HG03469 (cell line): ENCODE data around the gene CDC25C.
"Not testable (repeated sequence)": the region's sequence is repeated elsewhere in the genome, so short reads cannot be mapped to it uniquely, and the experiment has no call there.

ENCODE experiments used
- ATAC-seq: cut with Tn5 transposase; IDR thresholded peaks from one replicate; pipeline ENCODE4 v1.9.1; 2021; ENCODE audit warnings: mild to moderate bottlenecking, moderate library complexity, moderate number of reproducible peaks; ENCODE audit not compliant: unreplicated experiment

Gene CDC25C

DNA sequence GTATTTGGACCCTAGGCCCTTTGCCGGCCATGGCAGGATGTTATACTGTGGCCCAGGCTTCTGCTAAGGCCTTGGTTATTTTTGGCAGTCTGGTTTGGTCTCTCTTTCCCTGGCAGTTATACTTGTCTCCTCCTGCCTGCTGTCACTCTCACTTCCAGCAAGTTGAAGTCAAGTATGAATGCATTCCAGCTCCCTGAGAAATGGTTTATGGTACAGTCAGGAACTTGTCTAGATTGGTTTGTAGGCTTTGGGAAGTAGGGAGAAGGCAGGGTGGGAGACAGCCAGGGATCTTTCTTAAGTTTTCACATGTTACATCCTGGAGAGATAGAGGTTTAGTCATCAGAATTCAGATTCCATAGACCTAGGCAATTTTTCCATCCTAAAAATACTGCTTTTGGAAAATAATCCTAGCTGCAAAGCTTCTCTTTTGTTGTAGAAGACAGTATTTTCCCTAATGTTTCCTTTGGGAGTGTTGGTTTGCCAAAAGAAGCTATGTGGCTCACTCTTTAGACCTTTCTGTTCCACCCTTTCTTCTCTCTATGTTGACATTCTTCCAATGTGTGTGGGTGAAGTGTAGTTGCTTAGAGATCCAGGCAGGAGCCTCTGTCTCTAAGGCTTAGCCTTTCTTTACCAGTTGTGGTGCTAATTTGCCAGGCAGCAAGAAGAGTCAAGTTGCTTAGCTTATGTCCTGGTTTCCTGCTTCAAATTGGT lies 18.4 kb upstream of the CDC25C start:
- no peak for ATAC-seq

DNA sequence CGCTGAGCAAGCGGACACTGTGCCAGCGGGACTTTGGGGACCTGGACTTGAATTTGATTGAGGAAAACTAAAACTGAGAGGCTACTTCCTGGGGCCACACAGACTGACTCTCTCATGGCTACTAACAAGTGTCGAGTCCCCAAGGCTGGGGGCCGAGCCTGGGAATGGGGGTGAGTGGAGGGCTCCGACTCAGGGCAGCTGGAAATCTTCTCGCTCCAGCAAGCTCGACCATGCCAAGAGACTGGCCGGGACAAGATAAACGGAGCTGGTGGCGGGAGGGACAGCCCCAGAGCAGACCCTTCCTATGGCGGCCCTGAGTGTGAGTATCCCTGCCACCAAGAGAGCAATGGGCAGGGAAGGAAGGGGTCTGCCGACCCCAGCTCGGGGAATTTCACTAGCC lies 15.3 kb upstream of the CDC25C start:
- ATAC-seq: no peak

DNA sequence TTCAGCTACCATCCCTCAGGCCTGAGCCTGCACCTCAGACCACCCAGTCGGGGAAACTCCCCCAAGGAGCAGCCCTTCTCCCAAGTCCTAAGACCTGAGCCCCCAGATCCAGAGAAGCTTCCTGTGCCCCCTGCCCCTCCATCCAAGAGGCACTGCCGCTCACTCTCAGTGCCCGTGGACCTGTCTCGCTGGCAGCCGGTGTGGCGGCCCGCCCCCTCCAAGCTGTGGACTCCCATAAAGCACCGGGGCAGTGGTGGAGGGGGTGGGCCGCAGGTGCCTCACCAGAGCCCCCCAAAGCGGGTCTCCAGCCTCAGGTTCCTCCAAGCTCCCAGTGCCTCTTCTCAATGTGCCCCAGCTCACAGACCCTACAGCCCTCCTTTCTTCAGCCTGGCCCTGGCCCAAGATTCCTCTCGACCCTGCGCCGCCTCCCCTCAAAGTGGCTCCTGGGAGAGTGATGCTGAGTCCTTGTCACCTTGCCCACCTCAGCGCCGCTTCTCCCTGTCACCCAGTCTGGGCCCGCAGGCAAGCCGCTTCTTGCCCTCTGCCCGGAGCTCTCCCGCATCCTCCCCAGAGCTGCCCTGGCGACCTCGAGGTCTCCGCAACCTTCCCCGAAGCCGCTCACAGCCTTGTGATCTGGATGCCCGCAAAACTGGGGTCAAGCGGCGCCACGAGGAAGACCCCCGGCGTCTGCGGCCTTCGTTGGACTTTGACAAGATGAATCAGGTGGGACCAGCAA lies 13.5 kb upstream of the CDC25C start:
- no peak for ATAC-seq

DNA sequence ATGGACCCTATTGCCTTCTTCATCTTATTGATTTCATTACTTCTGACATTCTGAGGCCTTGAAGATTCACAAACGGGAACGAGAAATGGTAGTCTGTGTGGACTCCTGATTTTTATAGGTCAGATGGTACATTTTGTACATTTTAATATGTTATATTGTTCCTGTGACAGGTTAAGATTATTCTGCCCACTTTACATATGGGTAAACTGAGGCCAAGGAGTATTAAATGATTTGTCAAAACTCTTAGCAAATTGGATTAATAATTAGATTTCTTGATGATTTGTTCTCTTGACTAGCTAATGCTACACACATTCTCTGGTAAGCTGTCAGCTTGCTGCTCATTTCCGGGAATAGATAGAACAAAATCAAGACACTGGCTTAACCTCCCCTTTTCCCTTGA lies 8.4 kb upstream of the CDC25C start:
- no peak for ATAC-seq

DNA sequence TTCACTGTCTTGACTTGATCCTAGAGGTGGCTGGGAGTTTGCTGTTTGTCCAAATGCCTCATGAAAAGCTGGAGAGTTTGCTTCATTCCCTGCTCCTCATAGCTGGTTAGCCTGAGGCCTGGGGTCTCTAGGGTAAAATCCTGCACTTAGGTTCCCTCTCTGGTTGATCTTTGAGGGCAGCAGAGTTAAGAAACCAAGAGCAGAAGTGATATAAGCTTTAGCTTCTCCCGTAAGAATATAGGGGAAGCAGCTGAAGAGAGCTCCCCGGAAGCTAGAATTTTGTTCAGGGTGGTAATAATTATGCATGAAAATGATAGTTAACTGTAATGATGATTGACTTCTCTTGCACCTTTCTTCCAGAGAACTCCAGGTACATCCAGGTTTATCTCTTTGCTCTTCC lies 7.9 kb upstream of the CDC25C start:
- ATAC-seq: no peak

DNA sequence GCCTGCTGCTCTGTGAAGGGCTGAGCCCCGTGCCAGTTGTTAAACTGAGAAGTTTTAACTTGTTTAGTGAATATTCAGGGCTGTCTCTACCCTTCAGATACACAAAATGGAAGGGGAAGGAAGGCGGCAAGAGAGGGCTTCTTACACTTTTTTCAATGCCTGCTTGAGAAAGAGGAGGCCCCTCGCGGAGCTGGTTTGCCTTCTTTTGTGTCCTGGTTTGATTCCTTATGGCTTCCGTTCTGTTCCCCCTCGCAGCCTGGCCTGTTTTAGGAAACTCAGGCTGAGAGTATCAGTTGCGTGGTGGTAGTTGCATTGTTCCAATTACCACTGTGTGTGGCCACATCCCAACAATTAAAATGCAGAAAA lies 7.5 kb upstream of the CDC25C start:
- no peak for ATAC-seq

DNA sequence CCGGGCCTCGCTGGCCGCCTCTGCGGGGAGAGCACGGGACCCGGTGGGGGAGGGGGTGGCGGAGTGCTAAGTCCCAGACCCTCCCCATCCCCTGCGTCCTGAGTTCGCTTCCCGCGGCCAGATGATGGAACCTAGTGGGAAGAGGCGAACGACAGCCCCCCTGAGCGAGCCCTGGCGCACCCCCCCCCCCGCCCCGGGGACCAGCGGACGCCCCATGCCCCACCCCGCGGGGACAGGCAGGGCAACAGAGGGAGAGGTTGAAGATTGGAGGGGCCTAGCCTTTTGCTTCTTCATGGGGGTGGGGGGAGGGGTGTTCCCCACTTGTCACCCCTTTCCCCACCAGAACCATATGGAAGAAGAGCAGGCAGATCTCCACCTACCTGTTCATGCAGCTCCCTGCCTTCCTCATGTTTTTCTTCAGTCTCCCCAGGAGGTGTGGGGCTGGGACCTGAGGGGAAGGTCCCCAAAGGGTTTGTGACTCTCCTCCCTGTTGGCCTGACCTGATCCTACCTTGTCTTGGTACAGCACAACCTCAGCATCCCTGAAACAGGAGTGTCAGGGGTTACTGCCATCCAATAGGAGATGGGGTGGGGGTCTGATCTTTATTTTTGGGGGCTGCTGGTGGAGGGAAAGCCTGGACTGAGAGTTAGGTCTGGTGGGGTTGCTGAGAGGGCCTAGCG lies 6.9 kb upstream of the CDC25C start:
- ATAC-seq: no peak

DNA sequence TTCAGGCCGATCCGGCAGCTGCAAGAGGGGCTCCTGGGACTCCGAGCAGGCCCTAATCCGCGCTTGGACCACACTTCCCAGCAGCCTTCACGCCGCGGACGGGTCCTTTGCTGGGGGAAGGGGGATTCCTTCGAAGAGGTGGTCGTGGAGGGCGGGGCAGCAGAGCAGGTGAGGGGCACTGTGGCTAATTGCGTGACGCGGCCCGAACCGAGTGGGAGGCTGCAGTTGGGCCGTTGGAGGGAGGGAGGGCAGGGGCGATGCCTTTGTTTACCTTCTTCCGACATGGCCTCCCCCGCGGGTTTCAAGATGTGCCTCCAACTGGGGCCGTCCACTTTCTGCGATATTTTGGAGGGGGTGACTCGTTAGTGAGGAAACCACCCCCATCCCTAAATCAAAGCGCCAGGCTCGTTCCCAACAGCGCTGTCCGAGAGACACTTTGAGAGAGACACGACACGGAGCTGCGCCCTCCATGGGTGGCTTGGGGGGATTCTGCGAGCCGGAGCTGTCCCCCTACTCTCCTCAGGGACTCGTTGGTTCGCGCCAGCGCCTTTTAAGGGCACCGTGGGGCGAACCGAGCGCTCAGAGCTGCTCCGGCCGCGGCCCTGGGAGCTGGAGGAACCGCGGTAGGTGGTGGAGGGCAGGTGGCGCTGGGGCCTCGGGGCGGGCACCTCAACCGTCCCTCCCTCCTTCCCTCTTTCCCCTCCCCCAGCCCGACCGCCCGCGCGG lies 6.2 kb upstream of the CDC25C start, which contains the start of gene FAM53C:
Gene FAM53C (plus strand): TSS at position 582 of the 726 bp plus-strand sequence. CDS start 3,070 bp downstream, outside the sequence.
- ATAC-seq: peak; percentile 59

DNA sequence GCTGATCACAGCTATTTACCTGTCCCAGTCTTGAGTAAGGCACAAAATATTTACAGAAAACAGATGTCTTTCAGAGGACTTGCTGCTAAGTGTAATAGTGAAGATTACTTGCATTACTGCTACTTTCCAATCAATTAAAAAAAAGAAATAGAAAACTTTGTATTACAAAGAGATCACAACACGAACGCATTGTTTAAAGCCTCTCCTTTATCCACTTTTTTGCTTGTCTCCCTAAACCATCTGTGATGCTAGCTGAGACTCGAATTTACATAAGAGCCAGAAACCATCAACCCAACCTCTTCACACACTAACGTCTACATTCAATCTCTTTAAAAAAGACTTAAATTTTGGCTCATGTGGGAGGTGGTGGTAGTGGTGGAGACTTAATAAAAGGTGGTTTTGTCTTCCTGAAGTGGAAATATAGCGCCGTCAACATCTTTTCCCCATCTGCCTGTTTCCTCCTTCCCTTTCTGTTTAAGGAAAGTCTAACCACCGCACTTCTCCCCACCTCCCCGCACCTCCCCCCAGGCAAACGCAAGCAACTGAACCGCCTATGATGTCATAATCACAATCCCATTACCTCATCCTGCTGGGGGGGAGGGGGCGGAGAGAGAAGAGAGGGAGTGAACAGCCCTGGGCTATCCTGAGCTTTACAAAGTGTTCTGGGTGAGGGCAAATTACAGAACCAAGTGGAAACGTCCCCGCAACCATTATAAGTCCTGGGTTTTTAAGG lies 5.5 kb upstream of the CDC25C start:
- ATAC-seq: peak; percentile 8

DNA sequence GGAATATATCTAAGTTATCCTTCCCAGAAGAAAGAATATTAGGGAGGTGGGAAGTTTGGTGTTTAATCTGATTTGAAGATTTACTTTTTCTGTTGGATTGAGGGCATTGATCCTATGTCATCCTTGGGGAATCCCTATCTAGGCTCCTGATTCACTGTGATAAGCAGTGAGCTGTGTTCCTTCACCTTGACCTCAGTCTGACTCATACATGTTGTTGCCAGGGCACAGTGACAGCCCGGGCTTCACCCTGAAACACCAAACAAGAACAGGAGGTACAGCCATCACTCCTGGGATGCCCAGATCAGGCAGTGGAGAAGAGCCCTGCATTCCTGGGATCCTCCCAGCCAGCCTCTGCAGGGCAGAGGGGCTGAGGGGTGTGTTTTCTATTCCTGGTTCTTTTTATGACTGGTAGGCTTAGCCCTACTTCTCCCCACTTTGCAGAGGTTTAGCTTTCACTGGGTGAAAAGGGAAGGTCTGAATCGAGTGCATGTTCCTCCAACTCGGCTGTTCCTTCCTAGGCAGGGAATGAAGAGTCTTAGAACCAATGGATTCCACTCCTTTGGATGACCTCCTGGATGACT lies 3.4 kb upstream of the CDC25C start:
- no peak for ATAC-seq

DNA sequence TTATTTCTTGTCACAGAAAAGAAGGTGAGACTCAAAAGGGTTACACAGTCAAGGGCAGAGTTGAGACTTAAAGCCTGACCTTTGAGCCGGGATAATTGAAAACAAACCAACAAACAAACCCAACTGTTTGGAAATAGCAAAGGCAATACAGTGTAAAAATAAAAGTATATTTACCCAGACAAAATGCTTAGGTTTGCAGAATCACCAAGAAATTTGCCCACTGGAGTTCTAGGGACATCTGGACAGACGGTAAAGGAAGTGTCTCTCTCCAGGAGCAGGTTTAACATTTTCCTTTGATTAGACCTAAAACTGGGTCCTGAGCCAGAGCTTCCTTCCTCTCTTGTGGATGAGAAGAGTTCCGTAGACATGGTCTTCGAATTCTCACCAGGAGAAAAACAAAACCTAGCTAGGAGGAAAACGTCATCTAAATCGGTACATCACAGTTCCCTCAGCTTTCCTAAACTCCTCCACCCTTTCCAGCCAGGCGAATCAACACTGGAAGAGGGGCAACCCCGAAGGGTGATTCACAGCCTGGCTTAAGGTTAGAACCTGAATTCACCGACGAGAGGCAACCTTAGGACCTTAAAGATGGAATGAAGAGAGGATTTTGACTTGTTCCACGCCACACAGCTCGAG lies 673 bp downstream of the CDC25C start:
- no peak for ATAC-seq

DNA sequence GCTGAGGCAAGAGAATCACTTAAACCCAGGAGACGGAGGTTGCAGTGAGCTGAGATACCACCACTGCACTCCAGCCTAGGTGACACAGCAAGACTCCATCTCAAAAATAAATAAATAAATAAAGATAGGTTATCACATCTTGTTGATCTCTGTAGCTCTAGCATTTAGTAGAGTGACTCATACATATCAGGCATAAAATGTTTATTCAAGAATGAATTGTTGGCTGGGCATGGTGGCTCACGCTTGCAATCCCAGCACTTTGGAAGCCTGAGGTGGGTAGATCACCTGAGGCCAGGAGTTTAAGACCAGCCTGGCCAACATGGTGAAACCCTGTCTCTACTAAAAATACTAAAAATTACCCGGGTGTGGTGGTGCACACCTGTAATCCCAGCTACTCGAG lies 13.4 kb downstream of the CDC25C start:
- not testable (repeated sequence) for ATAC-seq

DNA sequence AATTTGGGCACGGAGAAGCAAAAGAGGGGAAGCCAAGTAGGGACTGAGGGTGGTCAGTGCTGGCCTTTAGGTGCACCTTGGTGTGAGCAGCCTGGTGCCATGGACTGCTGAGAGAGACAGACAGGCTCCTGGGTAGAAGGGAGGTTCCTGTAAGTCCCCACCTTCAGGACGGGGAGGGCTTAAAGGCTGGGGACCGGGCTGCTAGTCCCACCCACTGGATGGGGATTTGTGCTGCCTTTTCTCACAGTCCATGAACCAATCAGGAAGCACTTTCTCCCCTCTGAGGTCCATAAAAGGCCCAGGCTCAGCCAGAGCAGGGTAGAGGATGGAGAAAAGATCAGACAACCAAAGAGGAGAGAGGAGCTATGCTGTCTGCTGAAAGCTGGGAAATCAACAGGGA lies 15.2 kb downstream of the CDC25C start:
- ATAC-seq: no peak

DNA sequence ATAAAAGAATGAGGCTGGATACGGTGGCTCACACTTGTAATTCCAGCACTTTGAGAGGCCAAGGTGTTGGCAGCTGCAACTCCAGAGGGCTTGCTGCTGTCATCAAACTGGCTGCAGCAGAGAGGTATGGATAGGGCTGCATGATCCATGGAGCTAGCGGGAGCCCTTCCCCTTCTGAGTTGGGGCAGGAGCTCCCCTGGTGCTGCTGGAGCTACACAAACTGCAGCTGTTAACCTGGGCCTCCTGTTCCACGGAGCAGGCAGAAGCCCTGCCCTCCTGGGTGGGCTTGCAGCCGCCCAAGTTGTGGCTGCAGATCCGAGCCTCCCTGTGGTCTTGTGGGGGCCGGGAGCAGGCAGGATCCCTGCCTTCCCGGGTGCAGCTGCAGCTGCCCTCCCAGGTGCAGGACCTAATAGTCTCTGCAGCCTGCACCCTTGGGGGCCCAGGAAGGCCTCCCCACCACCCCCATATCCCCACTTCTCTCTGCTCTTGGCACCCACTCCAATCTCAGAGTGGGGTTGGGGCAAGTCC lies 15.8 kb downstream of the CDC25C start:
- no peak for ATAC-seq

DNA sequence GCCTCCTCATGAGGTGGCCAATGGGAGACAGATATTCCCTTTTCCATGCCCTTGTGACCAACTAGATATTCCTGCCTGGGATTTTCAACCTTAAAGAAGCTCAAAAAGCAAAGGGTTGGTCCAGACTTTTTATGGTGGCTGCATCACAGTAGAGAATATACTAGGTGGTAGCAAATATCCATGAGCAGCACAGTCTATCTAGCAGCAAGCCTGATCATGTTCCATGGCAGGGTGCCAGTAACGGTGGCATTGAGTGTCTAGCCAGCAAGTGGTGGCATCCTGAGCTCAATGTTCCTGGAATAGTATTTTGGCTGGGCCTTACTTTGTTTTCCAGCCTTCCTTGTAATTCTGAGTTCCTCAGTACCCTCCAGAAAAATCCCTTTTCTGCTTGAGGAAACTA lies 25.8 kb downstream of the CDC25C start:
- ATAC-seq: no peak

DNA sequence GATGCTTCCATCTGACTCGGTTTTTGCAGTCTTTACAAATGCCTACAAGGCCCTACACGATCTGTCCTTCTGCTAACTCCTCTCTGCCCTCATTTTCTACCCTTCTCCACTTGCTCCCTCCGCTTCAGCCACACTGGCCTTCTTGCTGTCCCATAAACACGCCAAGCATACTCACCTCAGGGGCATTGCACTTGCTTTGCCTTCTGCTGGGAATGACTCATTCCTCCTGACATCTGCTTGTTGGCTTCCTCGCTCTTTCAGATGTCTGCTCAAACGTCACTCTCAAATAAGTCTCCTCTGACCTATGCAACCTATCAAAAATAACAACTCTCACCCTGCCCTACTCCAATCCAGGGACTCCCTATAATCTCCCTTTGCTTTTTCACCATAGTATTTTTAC lies 28.2 kb downstream of the CDC25C start:
- no peak for ATAC-seq

DNA sequence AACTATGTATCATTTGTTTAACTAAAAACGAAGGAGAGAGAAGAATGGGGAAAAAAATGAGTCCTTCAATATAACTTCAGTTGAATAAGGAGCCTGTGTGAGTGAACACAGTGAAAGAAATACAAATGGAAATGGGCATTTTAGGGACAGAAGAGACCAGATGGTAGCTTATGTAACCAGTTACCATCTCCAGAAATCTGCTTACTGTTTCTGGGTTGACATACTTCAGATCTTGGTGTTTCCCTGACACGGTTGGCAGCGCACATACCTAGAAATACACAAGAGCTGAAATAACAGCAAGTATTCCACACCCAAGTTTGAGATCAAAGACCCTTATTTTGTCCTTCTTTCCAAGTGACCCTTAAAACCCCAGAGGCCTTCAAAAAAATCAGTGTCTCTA lies 42.3 kb downstream of the CDC25C start:
- no peak for ATAC-seq

DNA sequence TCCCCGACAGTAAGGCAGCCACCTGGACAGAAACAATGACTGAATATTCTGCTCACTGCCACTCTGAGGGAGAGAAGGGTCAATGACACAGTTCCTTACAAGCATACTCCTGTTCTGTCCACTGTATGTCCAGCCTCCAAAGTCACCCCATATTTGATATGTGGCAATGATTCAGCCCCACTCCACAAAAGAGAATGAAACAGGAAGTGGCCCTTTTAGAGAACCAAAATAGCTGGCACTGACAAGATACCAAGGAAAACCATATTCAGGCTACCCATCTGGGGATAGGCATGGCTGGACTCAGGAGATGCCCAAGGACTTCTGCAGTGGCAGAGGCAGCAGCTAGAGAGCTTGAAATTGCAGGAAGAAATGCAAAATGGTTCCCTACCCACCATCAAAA lies 44.4 kb downstream of the CDC25C start:
- ATAC-seq: no peak

DNA sequence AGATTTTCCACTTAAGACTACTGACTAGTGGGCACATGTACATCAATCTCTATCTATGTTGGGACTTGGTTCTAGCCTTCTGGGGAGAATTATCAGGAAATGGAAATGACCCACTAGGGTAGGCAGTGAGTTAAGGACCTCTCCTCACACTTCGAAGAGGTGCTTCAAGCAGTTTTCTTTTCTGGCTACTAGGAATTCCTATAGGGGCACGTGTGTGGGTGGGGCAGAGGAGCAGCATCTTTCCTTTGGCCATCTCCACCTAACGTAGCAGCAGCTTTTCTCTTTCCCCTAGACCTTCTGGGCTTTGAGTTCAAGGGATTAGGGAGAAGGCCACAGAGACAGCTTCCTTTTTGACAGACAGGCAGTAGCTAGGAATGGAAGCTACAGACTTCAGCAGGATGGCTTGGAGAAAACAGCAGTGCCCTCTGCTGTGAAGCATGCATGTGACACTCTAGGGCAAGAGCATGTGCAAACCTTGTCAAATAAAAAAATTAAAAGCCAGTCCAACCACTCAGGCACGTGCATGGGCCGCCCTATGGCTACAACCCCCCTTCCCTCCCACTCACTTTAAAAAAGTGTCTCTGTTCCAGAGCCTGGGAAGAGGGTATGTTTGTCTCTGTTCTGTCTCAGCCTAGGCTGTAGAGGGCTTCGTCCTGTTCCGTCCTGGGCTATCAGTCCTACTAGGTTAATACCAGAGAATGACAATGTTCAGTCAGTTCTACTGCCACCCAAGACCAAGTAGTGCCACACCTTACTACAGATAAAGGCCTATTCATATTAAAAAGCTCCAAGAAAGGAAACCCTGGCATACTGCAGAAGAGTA lies 48.5 kb downstream of the CDC25C start:
- ATAC-seq: no peak
